HG03045 (cell line): ENCODE measurements around the gene PTGDR2.

Experiments
- ATAC-seq: cut with Tn5 transposase; IDR thresholded peaks from one replicate; pipeline ENCODE4 v1.9.1; 2021; ENCODE audit warnings: mild to moderate bottlenecking, moderate library complexity; ENCODE audit not compliant: unreplicated experiment

PTGDR2 gene

GRCh38 chr11:60874421-60875365, 18.9 kb upstream of the PTGDR2 start:
- ATAC-seq = no peak

- no peak for ATAC-seq
These were observed 17.8 kb upstream of the PTGDR2 start for GRCh38 chr11:60873533-60873932.

DNA sequence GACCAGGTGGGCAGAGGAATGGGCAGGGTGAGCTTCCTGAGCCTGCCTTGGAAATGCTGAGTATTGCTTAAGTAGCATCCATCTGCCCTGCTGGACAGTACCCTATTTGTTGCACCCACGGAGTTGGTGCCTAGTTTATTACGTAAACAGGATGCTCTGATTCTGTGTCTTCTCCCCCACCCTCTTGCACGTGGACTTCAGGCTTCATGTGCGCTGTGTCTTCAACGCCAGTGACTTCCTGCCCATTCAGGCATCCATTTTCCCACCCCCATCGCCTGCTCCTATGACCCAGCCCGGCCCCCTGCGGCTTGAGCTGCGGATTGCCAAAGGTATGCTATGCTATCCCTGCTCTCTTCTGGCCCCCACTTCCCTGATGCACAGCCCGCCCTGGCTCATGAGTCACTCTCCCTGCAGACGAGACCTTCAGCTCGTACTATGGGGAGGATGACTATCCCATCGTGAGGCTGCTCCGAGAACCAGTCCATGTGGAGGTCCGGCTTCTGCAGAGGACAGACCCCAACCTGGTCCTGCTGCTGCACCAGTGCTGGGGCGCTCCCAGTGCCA, 17.3 kb upstream of the PTGDR2 start:
- no peak for ATAC-seq

DNA sequence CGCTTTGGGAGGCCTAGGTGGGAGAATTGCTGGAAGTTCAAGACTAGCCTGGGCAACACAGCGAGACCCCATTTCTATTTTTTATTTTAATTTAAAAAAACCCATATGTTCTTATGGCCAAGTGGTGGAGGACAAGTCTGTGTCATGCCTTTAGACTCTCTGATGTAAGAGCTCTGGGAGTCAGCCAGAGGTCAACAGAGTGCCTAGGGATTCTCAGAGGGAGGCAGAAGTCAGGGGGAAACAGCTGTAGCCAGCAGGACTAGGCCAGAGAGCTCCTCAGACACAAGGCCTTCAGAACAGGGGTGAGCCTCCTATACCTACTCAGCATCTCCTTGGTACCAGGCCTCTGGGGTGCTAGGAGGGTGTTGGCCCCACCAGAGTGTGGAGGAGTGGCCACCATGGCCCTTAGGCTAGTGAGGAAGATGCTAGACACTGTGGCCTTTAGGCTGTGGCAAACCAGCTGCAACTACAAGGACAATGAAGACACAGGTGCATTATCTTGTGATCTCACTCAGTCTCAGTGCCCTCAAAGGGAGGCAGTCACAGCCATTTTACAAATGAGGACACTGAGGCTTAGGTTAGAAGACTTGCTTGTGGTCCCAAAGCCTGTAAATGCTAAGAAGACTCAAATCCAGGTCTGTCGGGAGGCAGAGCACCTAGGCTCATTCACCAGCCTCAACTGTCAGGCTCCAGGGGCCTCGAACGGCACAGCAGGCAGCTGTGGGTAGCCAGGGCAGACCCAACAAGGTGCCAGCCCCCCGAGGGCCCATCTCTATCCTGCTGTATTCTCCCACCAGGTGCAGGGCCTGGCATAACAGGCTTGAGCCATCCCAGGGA, 16.6 kb upstream of the PTGDR2 start:
- no peak for ATAC-seq

GRCh38 chr11:60871378-60872061, 15.8 kb upstream of the PTGDR2 start:
- ATAC-seq = no peak

GRCh38 chr11:60870733-60871377, 15.1 kb upstream of the PTGDR2 start:
- ATAC-seq = no peak

- ATAC-seq = no peak
These were observed 14.5 kb upstream of the PTGDR2 start for GRCh38 chr11:60870276-60870675.

DNA sequence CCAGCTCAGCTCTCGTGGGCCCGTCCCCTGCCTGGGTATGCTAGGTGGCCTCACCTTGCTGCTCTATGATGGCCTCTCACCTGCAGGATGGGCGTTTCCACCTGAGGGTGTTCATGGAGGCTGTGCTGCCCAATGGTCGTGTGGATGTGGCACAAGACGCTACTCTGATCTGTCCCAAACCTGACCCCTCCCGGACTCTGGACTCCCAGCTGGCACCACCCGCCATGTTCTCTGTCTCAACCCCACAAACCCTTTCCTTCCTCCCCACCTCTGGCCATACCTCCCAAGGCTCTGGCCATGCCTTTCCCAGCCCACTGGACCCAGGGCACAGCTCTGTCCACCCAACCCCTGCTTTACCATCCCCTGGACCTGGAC, 13.7 kb upstream of the PTGDR2 start:
- ATAC-seq = no peak

- ATAC-seq = no peak
These were observed 13.1 kb upstream of the PTGDR2 start for GRCh38 chr11:60868682-60869450.

DNA sequence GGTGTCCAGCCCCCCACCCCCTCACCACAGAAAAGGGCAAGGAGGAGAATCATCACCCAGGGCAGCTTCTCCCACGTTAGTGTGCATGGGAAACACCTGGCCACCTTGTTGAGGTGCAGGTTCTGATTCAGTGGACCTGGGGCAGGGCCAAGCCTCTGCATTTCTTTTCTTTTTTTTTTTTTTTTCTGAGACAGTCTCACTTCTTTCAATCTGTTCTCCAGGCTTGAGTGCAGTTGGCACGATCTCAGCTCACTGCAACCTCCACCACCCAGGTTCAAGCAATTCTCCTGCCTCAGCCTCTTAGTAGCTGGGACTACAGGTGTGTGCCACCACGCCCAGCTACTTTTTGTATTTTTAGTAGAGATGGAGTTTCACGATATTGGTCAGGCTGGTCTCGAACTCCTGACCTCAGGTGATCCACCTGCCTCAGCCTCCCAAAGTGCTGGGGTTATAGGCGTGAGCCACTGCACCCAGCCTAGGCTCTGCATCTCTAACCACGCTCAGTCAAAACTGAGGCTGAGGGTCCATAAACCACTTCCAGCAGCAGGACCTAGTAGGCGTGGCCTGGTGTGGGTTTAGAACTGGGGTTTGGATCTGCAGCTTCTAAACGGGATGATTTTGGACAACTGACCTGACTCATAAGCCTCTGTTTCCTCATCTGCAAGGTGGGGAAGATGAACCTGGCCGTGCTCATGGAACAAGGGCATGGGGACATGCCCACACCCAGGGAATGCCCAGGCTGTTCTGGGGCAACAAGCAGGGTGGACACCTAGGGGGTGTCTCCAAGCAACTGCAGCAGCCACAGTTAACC, 12.3 kb upstream of the PTGDR2 start:
- ATAC-seq = no peak

GRCh38 chr11:60866911-60867870, 11.4 kb upstream of the PTGDR2 start, which contains the start of gene ZP1:
TSS of gene ZP1 (plus strand) at chr11:60867542. CDS start at chr11:60867562, 20 bp downstream.
- ATAC-seq = no peak

DNA sequence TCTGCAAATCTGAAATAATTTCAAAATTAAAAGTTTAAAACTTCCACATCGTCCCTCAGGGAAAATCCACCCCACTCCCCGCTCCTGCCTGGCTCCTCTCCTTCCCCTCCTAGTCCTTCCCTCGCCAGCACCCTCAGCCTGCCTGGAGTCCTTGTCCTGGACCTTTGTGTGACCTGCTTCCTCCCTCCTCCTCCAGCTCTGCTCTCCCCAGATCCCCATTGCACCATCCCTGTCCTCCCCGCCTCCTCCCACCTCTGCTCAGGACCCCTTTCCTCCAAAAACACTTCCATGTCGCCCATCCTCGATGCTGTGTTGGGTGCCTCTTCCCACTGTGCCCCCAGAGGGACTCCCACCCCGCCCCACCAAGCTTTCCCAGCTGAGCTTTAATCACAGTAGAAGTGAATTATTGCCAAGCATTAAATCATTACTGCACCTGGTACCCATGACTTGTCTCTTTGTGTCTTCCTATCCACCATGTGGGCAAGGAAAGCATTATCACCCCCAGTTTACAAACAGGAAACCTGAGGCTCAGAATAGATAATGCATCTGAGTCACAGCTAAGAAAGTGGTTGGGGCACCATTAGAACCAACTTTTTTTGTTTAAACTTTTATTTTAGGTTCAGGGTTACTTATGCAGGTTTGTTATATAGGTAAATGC, 9.2 kb upstream of the PTGDR2 start:
- no peak for ATAC-seq

DNA sequence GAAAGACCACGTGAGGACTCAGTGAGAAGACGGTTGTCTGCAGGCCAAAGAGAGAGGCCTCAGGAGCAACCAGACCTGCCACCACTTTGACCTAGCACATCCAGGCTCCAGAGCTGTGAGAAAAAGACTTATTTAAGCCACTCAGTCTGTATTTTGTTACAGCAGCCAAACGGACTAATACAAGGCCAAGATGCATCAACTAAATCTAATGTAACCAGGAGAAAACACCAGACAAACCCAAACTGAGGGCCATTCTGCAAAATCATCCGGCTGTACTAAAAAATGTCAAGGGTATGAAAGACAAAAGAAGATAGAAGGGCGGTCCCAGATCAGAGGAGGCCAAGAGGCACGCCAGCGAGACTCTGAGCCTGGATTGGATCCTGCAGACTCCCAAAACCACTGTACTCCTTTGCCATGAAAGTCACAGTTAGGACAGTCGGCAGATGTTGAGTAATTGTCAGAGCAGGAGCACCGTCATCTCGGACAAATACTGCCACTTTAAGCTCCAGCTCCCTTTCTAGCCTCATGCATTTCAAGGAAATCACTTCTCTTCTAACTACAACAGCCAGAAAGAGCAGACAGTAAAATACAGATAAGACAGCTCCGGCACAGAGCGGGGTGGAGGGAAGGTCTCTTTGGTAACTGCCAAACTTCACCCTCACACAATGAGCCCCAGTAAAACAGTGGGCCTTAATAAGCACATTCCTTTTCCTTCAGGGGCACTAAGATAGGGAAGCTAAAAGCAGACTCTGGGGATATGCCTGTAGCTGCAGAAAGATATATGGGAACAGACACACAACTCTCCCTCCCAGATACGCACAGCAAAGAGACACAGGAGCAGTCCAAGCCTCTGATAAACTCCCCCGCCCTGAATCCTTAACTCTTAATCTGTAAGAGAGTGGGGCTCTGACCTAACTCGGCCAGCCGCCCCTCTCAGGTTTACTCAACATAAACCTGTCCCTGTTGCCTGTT, 8.1 kb upstream of the PTGDR2 start:
- no peak for ATAC-seq

GRCh38 chr11:60862171-60862570, 6.4 kb upstream of the PTGDR2 start:
- ATAC-seq = no peak

- no peak for ATAC-seq
These were observed 5.2 kb upstream of the PTGDR2 start for GRCh38 chr11:60860943-60861342.
